GM19035 (cell line): Measurements from ENCODE around the gene ZNF416.
A peak's percentile ranks its signal among the peaks of the same experiment; 100 is the strongest.

ENCODE experiments used
- ATAC-seq: cut with Tn5 transposase; IDR thresholded peaks from one replicate; pipeline ENCODE4 v1.9.1; 2021; ENCODE audit not compliant: unreplicated experiment

ZNF416 gene

GRCh38 chr19:57559404-57560025 lies 19.2 kb downstream of the ZNF416 start, which contains the start of gene ZNF550:
Gene ZNF550, minus strand, starts transcription at chr19:57559863. Its CDS starts 181 bp downstream, at chr19:57559682.
- ATAC-seq = peak; percentile 94

GRCh38 chr19:57559008-57559403 lies 19.7 kb downstream of the ZNF416 start:
- ATAC-seq = peak; percentile 8

- ATAC-seq = no peak
Measured at GRCh38 chr19:57558525-57558924, 20.2 kb downstream of the ZNF416 start.

GRCh38 chr19:57557659-57558058 lies 21.1 kb downstream of the ZNF416 start:
- no peak for ATAC-seq

GRCh38 chr19:57552432-57552831 lies 26.3 kb downstream of the ZNF416 start:
- no peak for ATAC-seq

GRCh38 chr19:57546513-57546912 lies 32.2 kb downstream of the ZNF416 start:
- no peak for ATAC-seq

GRCh38 chr19:57537953-57538547 lies 40.7 kb downstream of the ZNF416 start:
- ATAC-seq = no peak

- ATAC-seq = peak; percentile 97
Measured at GRCh38 chr19:57527136-57527881, 51.4 kb downstream of the ZNF416 start, which contains the start of gene ZNF549. Gene ZNF549, plus strand, starts transcription at chr19:57527356. Its CDS starts 218 bp downstream, at chr19:57527574.
